H9 (cell line): ENCODE data around the gene APOBEC2. TPM values are rescaled to one million over a fixed set of nuclear protein-coding genes. Genes with fewer than 3 reads are reported as not detected.

ENCODE experiments used
- DNase-seq: peaks from one replicate; pipeline ENCODE4 v3.0.0-alpha.2; 2017
- H2AFZ ChIP-seq: one replicate; pipeline ENCODE4 v1.6.1; 2013; ENCODE audit warnings: mild to moderate bottlenecking, low read length, control low read depth, moderate library complexity
- H2AK5ac ChIP-seq: 2 replicates; pipeline ENCODE4 v1.6.1; 2013; ENCODE audit warnings: low read length, control low read depth, mixed read lengths; ENCODE audit not compliant: insufficient read length
- H2BK120ac ChIP-seq: one replicate; pipeline ENCODE4 v1.6.1; 2013; ENCODE audit warnings: low read depth, mild to moderate bottlenecking, low read length, control low read depth, inconsistent platforms; ENCODE audit not compliant: poor library complexity, severe bottlenecking
- H2BK12ac ChIP-seq: 2 replicates; pipeline ENCODE4 v1.6.1; 2013; ENCODE audit warnings: low read length, control low read depth, mixed read lengths, low read depth; ENCODE audit not compliant: insufficient read length
- H2BK15ac ChIP-seq: 2 replicates; pipeline ENCODE4 v1.6.1; 2013; ENCODE audit warnings: low read depth, low read length, control low read depth
- H2BK20ac ChIP-seq: one replicate; pipeline ENCODE4 v1.6.1; 2013; ENCODE audit warnings: low read depth, mild to moderate bottlenecking, low read length, control low read depth, inconsistent platforms; ENCODE audit not compliant: poor library complexity, severe bottlenecking
- H2BK5ac ChIP-seq: 2 replicates; pipeline ENCODE4 v1.6.1; 2013; ENCODE audit warnings: low read length, control low read depth, mixed read lengths; ENCODE audit not compliant: insufficient read length
- H3K14ac ChIP-seq: 2 replicates; pipeline ENCODE4 v1.6.1; 2013; ENCODE audit warnings: low read length, control low read depth; ENCODE audit not compliant: insufficient read depth
- H3K18ac ChIP-seq: 2 replicates; pipeline ENCODE4 v1.6.1; 2013; ENCODE audit warnings: low read depth, mild to moderate bottlenecking, mixed read lengths, low read length, control low read depth; ENCODE audit not compliant: insufficient read length
- H3K23ac ChIP-seq: 2 replicates; pipeline ENCODE4 v1.6.1; 2013; ENCODE audit warnings: low read length, control low read depth, mixed read lengths, low read depth; ENCODE audit not compliant: insufficient read length
- H3K23me2 ChIP-seq: 2 replicates; pipeline ENCODE4 v1.6.1; 2013; ENCODE audit warnings: low read depth, mild to moderate bottlenecking, mixed read lengths, low read length, control low read depth; ENCODE audit not compliant: insufficient read length, poor library complexity, severe bottlenecking
- H3K27ac ChIP-seq: 2 replicates; pipeline ENCODE4 v1.5.1; 2013; ENCODE audit warnings: low read length, control low read depth, mixed read lengths, low read depth; ENCODE audit not compliant: insufficient read length
- H3K27me3 ChIP-seq: 2 replicates; pipeline ENCODE4 v1.6.1; 2013; ENCODE audit warnings: low read length, control low read depth, inconsistent platforms; ENCODE audit not compliant: insufficient read depth
- H3K4ac ChIP-seq: 2 replicates; pipeline ENCODE4 v1.6.1; 2013; ENCODE audit warnings: low read depth, mild to moderate bottlenecking, control low read depth, inconsistent platforms, low read length, moderate library complexity
- H3K4me1 ChIP-seq: 2 replicates; pipeline ENCODE4 v1.6.1; 2013; ENCODE audit warnings: low read length, control low read depth, inconsistent platforms; ENCODE audit not compliant: insufficient read depth
- H3K4me2 ChIP-seq: 2 replicates; pipeline ENCODE4 v1.6.1; 2013; ENCODE audit warnings: low read length, control low read depth, mixed read lengths; ENCODE audit not compliant: insufficient read length, insufficient read depth
- H3K56ac ChIP-seq: 2 replicates; pipeline ENCODE4 v1.6.1; 2013; ENCODE audit warnings: low read depth, mild to moderate bottlenecking, mixed read lengths, low read length, control low read depth; ENCODE audit not compliant: insufficient read length
- H3K79me1 ChIP-seq: 2 replicates; pipeline ENCODE4 v1.6.1; 2013; ENCODE audit warnings: low read depth, mild to moderate bottlenecking, moderate library complexity, low read length, control low read depth, inconsistent platforms; ENCODE audit not compliant: insufficient read depth, poor library complexity, severe bottlenecking
- H3K79me2 ChIP-seq: 2 replicates; pipeline ENCODE4 v1.6.1; 2013; ENCODE audit warnings: low read length, control low read depth, inconsistent platforms; ENCODE audit not compliant: insufficient read depth
- H3K9ac ChIP-seq: 2 replicates; pipeline ENCODE4 v1.6.1; 2013; ENCODE audit warnings: low read length, control low read depth, mixed read lengths; ENCODE audit not compliant: insufficient read length; ENCODE audit errors: extremely low read depth
- H3K9me3 ChIP-seq: one replicate; pipeline ENCODE4 v1.6.1; 2013; ENCODE audit warnings: low read depth, low read length, inconsistent platforms; ENCODE audit not compliant: control insufficient read depth
- H3T11ph ChIP-seq: one replicate; pipeline ENCODE4 v1.6.1; 2013; ENCODE audit warnings: mild to moderate bottlenecking, low read length, control low read depth, inconsistent platforms
- H4K20me1 ChIP-seq: one replicate; pipeline ENCODE4 v1.6.1; 2013; ENCODE audit not compliant: control insufficient read depth, insufficient read length, insufficient read depth
- H4K5ac ChIP-seq: 2 replicates; pipeline ENCODE4 v1.6.1; 2013; ENCODE audit warnings: low read depth, mild to moderate bottlenecking, mixed read lengths, low read length, control low read depth; ENCODE audit not compliant: insufficient read length
- H4K8ac ChIP-seq: replicated peaks from 2 replicates; pipeline ENCODE4 v1.6.1; 2013; ENCODE audit warnings: low read length, control low read depth, mixed read lengths, low read depth; ENCODE audit not compliant: insufficient read length
- H4K91ac ChIP-seq: 2 replicates; pipeline ENCODE4 v1.6.1; 2013; ENCODE audit warnings: low read depth, mild to moderate bottlenecking, moderate library complexity, mixed read lengths, low read length, control low read depth; ENCODE audit not compliant: insufficient read length
- H3K27ac Mint-ChIP-seq, 3 experiments: 2 replicates in 2 of 3; 3 replicates in 1 of 3; pipeline ENCODE4 v1.8.0; 2020 to 2021; ENCODE audit warnings: mixed read lengths in 3 of 3, mild to moderate bottlenecking in 1 of 3, moderate library complexity in 1 of 3
- H3K27me3 Mint-ChIP-seq: 2 replicates; pipeline ENCODE4 v1.8.0; 2021; ENCODE audit warnings: low read depth, mild to moderate bottlenecking, moderate library complexity, mixed read lengths
- H3K36me3 Mint-ChIP-seq, 3 experiments: 2 replicates in 2 of 3; 3 replicates in 1 of 3; pipeline ENCODE4 v1.8.0; 2020 to 2021; ENCODE audit warnings: low read depth in 3 of 3, mixed read lengths in 3 of 3; ENCODE audit not compliant: insufficient read depth in 1 of 3
- H3K4me1 Mint-ChIP-seq, 2 experiments: 2 replicates each; pipeline ENCODE4 v1.8.0; 2020; ENCODE audit warnings: mixed read lengths in 2 of 2
- H3K4me3 Mint-ChIP-seq, 2 experiments: 2 replicates in 1 of 2; 3 replicates in 1 of 2; pipeline ENCODE4 v1.8.0; 2020 to 2021; ENCODE audit warnings: mild to moderate bottlenecking in 2 of 2, mixed read lengths in 2 of 2, moderate library complexity in 1 of 2
- H3K9me3 Mint-ChIP-seq, 2 experiments: 2 replicates in 1 of 2; 3 replicates in 1 of 2; pipeline ENCODE4 v1.8.0; 2020; ENCODE audit warnings: mild to moderate bottlenecking in 2 of 2, mixed read lengths in 2 of 2, moderate library complexity in 1 of 2
- WGBS: extraction: QIAGEN DNeasy Blood & Tissue Kit; methylation state at CpG from one replicate; pipeline ENCODE4 v1.1.7; 2013; ENCODE audit warnings: missing lambda C conversion rate, low lambda C conversion rate, mixed read lengths; ENCODE audit not compliant: insufficient read length; ENCODE audit errors: extremely low coverage; 5-methylcytosine and 5-hydroxymethylcytosine counted together
- total RNA-seq: library from RNA; stranded (reverse); gene quantifications from 2 replicates; pipeline ENCODE4 v1.2.1, GENCODE V29; 2021
- TF ChIP-seq, protein P1 (sequence below): fragments of 200-600 bp; sonication (generic); conservative IDR thresholded peaks from 3 replicates; pipeline ENCODE4 v1.8.0; 2021; ENCODE audit warnings: antibody characterized with exemption, mild to moderate bottlenecking

The APOBEC2 gene
- total RNA-seq, 1 experiment from 2014 or later, result not detected

DNA sequence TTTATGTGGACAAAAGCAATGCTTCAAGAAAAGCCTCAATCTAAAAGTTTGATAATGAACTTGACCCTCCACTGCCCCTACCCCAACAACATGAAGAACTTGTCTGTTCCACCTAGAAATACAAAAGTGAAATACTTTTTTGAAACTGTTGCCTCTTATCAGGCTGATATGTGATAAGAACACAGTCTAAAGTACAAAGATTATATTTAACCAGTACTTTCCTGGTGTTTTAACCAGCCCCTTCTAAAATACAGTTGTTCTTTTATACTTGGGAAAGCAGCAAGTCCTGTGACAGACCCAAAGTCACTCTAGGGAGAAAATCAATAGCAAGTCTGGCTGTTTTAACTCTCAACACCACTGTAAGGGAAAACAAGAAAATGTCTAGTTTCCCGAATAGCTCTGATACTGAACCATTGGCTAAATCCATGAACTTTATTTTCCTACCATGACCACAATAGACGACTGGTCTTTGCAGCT is 12.6 kb downstream of the APOBEC2 start:
- H4K91ac ChIP-seq, result no peak overlapping the region
- no peaks in the 10 kb centered on the region for H4K20me1 ChIP-seq
- H3K23me2 ChIP-seq, result no peaks in the 10 kb centered on the region
- Mint-ChIP-seq H3K36me3 (peaks cover 2 to 48% (median 45%) of the 10 kb centered on the region in 3 experiments; a peak in 5 of 7 replicates), H3K4me3 (no peak overlapping the region), H3K27ac (no peak overlapping the region; a peak in 1 of 7 replicates), H3K27me3 (no peaks in the 10 kb centered on the region), H3K9me3 (no peaks in the 10 kb centered on the region), H3K4me1 (peaks cover 2 to 7% of the 10 kb centered on the region in 2 experiments)
- no peaks in the 10 kb centered on the region for H3K79me1 ChIP-seq
- no peaks in the 10 kb centered on the region for H3K4me1 ChIP-seq
- no peak overlapping the region for H4K8ac ChIP-seq
- no peak overlapping the region for H2BK20ac ChIP-seq
- no peak overlapping the region for H2BK15ac ChIP-seq
- TF ChIP-seq, protein P1, sequence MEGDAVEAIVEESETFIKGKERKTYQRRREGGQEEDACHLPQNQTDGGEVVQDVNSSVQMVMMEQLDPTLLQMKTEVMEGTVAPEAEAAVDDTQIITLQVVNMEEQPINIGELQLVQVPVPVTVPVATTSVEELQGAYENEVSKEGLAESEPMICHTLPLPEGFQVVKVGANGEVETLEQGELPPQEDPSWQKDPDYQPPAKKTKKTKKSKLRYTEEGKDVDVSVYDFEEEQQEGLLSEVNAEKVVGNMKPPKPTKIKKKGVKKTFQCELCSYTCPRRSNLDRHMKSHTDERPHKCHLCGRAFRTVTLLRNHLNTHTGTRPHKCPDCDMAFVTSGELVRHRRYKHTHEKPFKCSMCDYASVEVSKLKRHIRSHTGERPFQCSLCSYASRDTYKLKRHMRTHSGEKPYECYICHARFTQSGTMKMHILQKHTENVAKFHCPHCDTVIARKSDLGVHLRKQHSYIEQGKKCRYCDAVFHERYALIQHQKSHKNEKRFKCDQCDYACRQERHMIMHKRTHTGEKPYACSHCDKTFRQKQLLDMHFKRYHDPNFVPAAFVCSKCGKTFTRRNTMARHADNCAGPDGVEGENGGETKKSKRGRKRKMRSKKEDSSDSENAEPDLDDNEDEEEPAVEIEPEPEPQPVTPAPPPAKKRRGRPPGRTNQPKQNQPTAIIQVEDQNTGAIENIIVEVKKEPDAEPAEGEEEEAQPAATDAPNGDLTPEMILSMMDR, result no peak
- no peak for DNase-seq
- no peak overlapping the region for H3K9ac ChIP-seq
- no peak overlapping the region for H3K14ac ChIP-seq
- no peak overlapping the region for H2BK120ac ChIP-seq
- no peak overlapping the region for H3K56ac ChIP-seq
- H2BK5ac ChIP-seq, result no peak overlapping the region
- H3K27me3 ChIP-seq, result no peaks in the 10 kb centered on the region
- no peaks in the 10 kb centered on the region for H3K9me3 ChIP-seq
- no peak overlapping the region for H3T11ph ChIP-seq
- H4K5ac ChIP-seq, result no peak overlapping the region
- WGBS, result no CpG with 5 or more reads among the region's 2 CpGs
- H3K79me2 ChIP-seq, result no peaks in the 10 kb centered on the region
- H3K4ac ChIP-seq, result no peak overlapping the region
- H3K23ac ChIP-seq, result no peak overlapping the region
- no peak overlapping the region for H3K27ac ChIP-seq
- H2AFZ ChIP-seq, result no peak overlapping the region
- H2BK12ac ChIP-seq, result no peak overlapping the region
- H2AK5ac ChIP-seq, result no peak overlapping the region
- H3K4me2 ChIP-seq, result no peak overlapping the region
- no peak overlapping the region for H3K18ac ChIP-seq
